Endothelial cell (in vitro differentiated cells): ENCODE measurements around the gene SLC8A3. TPM values are rescaled to one million over a fixed set of nuclear protein-coding genes. Genes with fewer than 3 reads are reported as not detected.

Source experiments
- DNase-seq: peaks from one replicate; pipeline ENCODE4 v3.0.0; 2021; ENCODE audit warnings: low spot score
- H3K27ac Mint-ChIP-seq: one replicate; pipeline ENCODE4 v1.8.0; 2021; ENCODE audit warnings: mixed read lengths, inconsistent platforms; ENCODE audit not compliant: unreplicated experiment
- H3K27me3 Mint-ChIP-seq: one replicate; pipeline ENCODE4 v1.8.0; 2021; ENCODE audit warnings: mild to moderate bottlenecking, moderate library complexity, mixed read lengths, inconsistent platforms; ENCODE audit not compliant: unreplicated experiment
- H3K36me3 Mint-ChIP-seq: one replicate; pipeline ENCODE4 v1.8.0; 2021; ENCODE audit warnings: mild to moderate bottlenecking, low read depth, mixed read lengths, inconsistent platforms; ENCODE audit not compliant: unreplicated experiment
- H3K4me1 Mint-ChIP-seq: one replicate; pipeline ENCODE4 v1.8.0; 2021; ENCODE audit warnings: mild to moderate bottlenecking, mixed read lengths, inconsistent platforms; ENCODE audit not compliant: unreplicated experiment
- H3K4me3 Mint-ChIP-seq: one replicate; pipeline ENCODE4 v1.8.0; 2021; ENCODE audit warnings: mild to moderate bottlenecking, mixed read lengths, inconsistent platforms; ENCODE audit not compliant: unreplicated experiment
- H3K9me3 Mint-ChIP-seq: one replicate; pipeline ENCODE4 v1.8.0; 2021; ENCODE audit warnings: mixed read lengths, inconsistent platforms; ENCODE audit not compliant: unreplicated experiment
- total RNA-seq: library from RNA; stranded (reverse); fragmentation: NEBNext Ultra II Directional; extraction: Animal tissue kit (Norgen Biotek cat#: 25700); gene quantifications from one replicate; pipeline ENCODE4 v1.2.1, GENCODE V29; 2021; ENCODE audit not compliant: unreplicated experiment
- TF ChIP-seq, protein P1 (sequence below): fragments of 200-600 bp; sonication (generic); IDR thresholded peaks from one replicate; pipeline ENCODE4 v1.5.0; 2021; ENCODE audit warnings: antibody characterized with exemption; ENCODE audit not compliant: unreplicated experiment

SLC8A3 gene
- total RNA-seq, 1 donor from 2014 or later = 0.13 TPM

- Mint-ChIP-seq H3K9me3 (no peaks in the 10 kb centered on the region), H3K27me3 (no peaks in the 10 kb centered on the region), H3K4me1 (no peaks in the 10 kb centered on the region), H3K36me3 (no peaks in the 10 kb centered on the region), H3K27ac (no peak overlapping the region), H3K4me3 (no peak overlapping the region)
- DNase-seq = no peak
- TF ChIP-seq, protein P1, sequence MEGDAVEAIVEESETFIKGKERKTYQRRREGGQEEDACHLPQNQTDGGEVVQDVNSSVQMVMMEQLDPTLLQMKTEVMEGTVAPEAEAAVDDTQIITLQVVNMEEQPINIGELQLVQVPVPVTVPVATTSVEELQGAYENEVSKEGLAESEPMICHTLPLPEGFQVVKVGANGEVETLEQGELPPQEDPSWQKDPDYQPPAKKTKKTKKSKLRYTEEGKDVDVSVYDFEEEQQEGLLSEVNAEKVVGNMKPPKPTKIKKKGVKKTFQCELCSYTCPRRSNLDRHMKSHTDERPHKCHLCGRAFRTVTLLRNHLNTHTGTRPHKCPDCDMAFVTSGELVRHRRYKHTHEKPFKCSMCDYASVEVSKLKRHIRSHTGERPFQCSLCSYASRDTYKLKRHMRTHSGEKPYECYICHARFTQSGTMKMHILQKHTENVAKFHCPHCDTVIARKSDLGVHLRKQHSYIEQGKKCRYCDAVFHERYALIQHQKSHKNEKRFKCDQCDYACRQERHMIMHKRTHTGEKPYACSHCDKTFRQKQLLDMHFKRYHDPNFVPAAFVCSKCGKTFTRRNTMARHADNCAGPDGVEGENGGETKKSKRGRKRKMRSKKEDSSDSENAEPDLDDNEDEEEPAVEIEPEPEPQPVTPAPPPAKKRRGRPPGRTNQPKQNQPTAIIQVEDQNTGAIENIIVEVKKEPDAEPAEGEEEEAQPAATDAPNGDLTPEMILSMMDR = no peak
Observed at GRCh38 chr14:70093156-70093555, 95.6 kb downstream of the SLC8A3 start.

DNA sequence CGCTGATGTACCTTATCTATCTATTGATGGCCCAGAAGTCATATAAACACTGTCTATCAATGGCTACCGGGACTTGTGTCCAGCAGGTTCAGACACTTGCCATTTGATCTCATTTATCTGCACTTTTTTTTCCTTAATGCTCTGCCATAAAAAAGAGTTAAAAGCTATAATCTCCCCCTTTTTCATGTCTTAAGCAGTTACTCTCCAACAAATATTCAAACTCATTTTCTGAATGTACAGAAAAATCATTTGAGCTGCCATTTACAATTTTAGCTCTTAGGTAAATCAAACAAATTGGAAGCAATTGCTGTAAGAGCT, 101.4 kb downstream of the SLC8A3 start:
- Mint-ChIP-seq H3K9me3 (no peaks in the 10 kb centered on the region), H3K36me3 (no peaks in the 10 kb centered on the region), H3K27me3 (no peaks in the 10 kb centered on the region), H3K27ac (no peak overlapping the region), H3K4me1 (no peaks in the 10 kb centered on the region), H3K4me3 (no peak overlapping the region)
- TF ChIP-seq, protein P1 = no peak
- no peak for DNase-seq

DNA sequence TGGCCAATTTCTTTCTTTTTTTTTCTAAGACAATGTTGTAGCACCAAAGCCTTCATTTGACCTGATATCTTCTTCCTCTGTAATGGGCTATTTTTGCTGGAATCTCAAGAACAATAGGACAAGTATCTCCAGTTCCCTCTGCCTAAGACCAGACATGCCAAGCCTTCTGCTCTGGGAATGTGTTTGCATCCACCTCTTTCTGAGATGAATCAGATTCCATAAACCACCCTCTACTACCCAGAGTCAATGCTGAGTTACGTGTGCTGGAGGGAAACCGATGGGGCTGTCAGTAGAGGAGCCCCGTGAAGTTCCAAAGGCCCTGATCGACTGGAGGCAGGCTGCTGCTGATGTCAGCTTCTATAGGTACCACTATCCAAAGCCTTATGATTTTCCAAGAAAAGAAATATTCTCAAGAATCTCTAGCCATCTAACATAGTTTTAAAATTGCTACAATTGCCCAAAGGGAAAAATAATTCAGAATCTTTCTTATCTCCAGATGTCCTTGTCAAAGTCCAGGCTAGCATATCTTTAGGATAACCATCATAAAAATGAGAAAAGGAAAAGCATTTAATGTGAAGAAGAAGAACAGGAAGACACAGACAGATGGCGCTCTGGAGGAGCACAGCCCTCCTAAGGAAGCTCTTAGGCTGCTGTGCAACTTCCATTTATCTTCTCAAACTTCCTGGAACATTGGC, 101.9 kb downstream of the SLC8A3 start:
- Mint-ChIP-seq H3K4me3 (no peak overlapping the region), H3K9me3 (no peaks in the 10 kb centered on the region), H3K27me3 (no peaks in the 10 kb centered on the region), H3K36me3 (no peaks in the 10 kb centered on the region), H3K4me1 (no peaks in the 10 kb centered on the region), H3K27ac (no peak overlapping the region)
- DNase-seq = peak; percentile 28
- TF ChIP-seq, protein P1 = peak; percentile 12

DNA sequence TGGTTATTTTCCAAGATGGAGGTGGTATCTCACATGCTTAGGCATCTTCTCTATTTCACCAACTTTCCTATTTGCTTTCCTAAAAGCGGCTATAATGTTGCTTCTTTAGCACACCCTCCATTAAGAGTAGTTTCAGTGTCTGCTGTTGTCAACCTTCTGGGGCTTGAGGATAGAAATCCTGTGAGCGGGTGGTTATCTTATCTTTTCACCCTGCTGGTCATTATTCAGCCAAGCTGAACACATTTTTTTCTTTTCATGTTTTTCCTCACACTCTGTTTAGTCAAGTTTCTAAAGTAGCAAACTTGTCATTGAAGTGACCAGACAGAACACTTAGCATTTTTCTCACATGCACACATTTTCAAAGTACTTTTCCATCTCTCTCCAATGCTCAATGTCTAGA, 104.5 kb downstream of the SLC8A3 start:
- no peaks in the 10 kb centered on the region for H3K9me3 Mint-ChIP-seq
- H3K4me1 Mint-ChIP-seq = no peaks in the 10 kb centered on the region
- TF ChIP-seq, protein P1 = no peak
- DNase-seq = no peak
- no peaks in the 10 kb centered on the region for H3K36me3 Mint-ChIP-seq
- H3K4me3 Mint-ChIP-seq = no peak overlapping the region
- no peak overlapping the region for H3K27ac Mint-ChIP-seq
- H3K27me3 Mint-ChIP-seq = no peaks in the 10 kb centered on the region

GRCh38 chr14:70082394-70082793, 106.4 kb downstream of the SLC8A3 start:
- Mint-ChIP-seq H3K27me3 (peaks cover 2% of the 10 kb centered on the region), H3K4me3 (no peak overlapping the region), H3K9me3 (no peaks in the 10 kb centered on the region), H3K4me1 (no peaks in the 10 kb centered on the region), H3K27ac (no peak overlapping the region), H3K36me3 (no peaks in the 10 kb centered on the region)
- no peak for DNase-seq
- TF ChIP-seq, protein P1 = no peak
